ENCODE measurements around the gene OR52E4.

The OR52E4 gene

DNA sequence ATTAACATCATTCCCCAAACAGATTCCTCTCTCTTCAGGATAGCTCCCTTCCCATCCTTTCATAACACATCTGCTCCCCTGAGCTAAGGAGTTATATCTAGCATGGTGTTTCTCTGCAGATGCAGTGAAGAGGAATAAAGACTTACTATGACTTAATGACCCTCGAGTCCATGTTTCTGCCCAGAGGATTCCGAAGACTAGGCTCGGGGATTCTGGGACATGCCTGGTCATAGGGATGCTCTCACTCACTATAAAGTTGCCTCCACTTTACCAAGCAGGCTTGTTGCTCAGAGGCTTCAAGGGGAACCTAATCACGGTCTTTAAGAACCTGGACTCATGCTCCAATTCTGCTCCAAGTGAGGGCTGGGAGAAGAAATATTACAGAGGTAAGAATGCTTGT, at the start of gene OR52E4:
TSS of gene OR52E4 (plus strand) at position 301 of the 400 bp plus-strand sequence. CDS start 3,664 bp downstream, outside the sequence.
- no peak for DNase-seq

- DNase-seq, result no peak
These were observed 49.1 kb upstream of the OR52E4 start for GRCh38 chr11:5831196-5831829.

DNA sequence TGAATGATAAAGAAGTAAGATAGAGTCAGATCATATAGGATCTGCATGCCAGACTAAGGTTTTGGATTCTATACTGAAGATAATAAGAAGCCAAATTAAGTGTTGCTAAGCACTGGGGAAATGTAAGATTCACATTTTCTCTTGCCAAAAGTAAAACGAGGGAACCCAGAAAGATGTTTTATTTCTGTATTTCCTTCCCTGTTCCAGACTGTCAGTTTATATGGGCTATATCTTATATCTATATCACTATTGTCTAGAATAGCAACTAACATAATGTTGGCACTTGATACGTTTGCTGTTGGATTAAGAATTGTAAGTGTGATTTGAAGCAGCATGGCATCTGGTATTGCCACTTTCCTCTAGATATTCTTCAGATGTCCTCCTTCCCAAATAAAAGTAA, 47.0 kb upstream of the OR52E4 start:
- DNase-seq, result no peak

GRCh38 chr11:5837695-5838094, 42.7 kb upstream of the OR52E4 start:
- no peak for DNase-seq

DNA sequence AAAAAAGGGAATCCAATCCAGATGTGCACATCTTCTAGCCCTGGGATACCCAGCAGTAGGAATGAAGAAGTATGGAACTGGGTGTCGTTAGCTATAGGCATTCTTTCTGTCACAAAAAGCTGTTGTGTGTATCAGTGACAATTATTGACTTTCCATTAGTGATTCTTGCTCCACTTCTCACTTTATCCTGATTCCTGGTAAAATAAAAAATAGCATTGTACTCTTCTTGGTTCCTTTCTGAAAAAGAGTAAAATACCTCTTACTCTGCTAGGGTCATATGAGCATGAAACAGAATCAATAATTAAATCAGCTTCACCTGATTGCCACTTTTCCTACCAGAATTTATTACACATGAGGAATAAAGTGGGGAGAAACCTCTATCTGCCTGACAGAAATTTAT, 38.6 kb upstream of the OR52E4 start, which contains the start of gene OR52E6:
TSS of gene OR52E6 (minus strand) at position 101 of the 400 bp plus-strand sequence. CDS start at position 101, 0 bp downstream.
- no peak for DNase-seq

GRCh38 chr11:5846701-5847100, 33.7 kb upstream of the OR52E4 start:
- DNase-seq, result no peak

DNA sequence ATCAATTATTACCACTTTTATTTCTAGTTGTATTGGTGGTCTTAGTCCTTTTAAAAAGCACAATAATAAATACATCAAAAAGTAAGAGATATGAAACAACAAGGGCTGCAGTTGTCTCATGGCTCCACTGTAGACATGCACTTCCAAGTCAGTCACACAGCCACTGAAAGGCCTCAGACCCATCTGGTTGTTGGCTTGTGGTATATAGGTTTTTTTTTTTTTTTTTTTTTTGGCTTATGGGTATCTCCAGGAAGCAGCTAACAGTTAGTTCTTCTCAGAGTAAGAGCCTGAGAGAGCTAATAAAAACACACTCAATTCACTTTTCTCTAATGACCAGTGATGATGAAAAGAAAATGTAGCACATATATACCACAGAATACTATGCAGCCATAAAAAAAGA, 32.7 kb upstream of the OR52E4 start:
- DNase-seq, result no peak

DNA sequence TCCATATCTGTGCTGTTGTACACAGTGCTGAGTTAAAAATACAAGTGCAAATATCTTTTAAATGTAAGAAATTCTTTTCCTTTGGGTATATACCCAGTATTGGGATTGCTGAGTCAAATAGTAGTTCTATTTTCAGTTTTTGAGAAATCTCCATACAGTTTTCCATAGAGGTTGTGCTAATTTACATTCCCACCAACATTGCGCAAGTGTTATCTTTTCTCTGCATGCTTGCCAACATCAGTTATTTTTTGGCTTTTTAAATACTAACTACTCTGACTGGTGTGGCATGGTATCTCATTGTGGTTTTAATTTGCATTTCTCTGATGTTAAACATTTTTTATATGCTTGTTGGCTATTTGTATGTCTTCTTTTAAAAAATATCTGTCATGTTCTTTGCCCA, 29.4 kb upstream of the OR52E4 start:
- DNase-seq, result no peak

DNA sequence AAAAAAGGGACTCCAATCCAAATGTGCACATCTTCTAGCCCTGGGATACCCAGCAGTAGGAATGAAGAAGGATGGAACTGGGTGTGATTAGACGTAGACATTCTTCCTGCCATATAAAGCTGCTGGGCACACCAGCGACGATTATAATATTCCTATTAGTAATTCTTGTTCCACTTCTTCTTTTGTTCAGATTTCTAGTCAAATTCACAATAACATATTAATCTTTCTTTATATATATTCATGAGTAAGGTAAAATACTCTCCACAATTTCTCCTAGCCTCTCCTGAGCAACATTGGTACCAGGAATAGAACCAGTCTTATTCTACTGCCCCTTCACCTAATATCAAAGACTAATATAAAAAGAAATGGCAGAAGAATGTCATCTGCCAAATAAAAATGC, 22.8 kb upstream of the OR52E4 start, which contains the start of gene OR52E8:
TSS of gene OR52E8 (minus strand) at position 101 of the 400 bp plus-strand sequence. CDS start at position 101, 0 bp downstream.
- no peak for DNase-seq

DNA sequence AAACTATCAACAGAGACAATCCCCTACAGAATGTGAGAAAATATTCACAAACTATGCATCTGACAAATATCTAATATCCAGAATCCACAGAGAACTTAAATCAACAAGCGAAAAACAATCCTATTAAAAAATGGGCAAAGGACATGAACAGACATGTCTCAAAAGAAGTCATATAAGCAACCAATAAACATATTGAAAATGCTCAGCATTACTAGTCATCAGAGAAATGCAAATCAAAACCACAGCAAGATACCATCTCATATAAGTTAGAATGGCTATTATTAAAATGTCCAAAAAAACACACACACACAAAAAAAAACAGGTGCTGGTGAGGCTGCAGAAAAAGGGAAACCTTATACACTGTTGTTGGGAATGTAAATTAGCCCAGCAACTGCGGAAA, 14.6 kb upstream of the OR52E4 start:
- DNase-seq, result no peak

GRCh38 chr11:5878564-5878963, 1.9 kb upstream of the OR52E4 start:
- DNase-seq, result no peak

DNA sequence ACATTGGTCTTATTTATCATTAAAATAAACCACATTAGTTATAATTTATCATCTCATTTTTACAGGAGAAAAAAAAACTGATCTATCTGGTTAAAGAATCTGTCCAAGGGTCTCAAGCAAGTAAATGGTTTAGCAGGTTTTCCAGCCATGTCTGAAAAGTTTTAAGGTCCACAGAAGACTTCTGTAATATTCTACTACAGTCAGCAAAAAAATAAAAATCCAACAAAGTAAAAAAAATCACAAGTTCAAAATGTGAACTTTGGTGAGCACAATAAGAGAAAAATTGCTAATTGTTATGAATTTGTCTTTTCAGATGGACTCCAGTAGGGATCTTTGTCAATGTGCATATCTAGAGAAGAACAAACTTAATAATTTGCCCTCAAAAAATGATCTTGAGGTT, 1.3 kb downstream of the OR52E4 start:
- no peak for DNase-seq

- no peak for DNase-seq
These were observed 6.7 kb downstream of the OR52E4 start for GRCh38 chr11:5887172-5887571.

GRCh38 chr11:5887661-5888060, 7.2 kb downstream of the OR52E4 start:
- DNase-seq, result no peak

GRCh38 chr11:5891216-5891800, 10.9 kb downstream of the OR52E4 start:
- no peak for DNase-seq

GRCh38 chr11:5892908-5893307, 12.5 kb downstream of the OR52E4 start, which contains the start of gene OR52E5:
TSS of gene OR52E5 (plus strand) at chr11:5893208. CDS start at chr11:5900777, 7,569 bp downstream.
- DNase-seq, result no peak

DNA sequence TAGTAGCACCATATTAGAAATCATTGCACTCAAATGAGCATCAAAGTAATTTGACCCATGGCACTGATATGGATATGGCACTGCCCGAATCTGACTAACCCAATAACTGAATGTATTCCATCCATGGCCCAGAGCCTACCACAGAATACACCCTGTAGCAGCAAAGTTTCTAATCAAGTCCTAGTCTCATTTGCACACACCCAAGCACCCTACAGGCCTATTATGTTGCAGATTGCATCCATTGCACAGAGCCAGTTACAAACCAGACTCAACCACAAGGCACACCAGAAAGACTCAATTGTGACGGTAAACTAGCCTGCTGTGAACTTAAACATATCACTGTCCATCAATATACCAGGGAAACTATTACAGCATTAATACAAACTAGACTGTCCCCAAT, 19.1 kb downstream of the OR52E4 start:
- DNase-seq, result no peak

DNA sequence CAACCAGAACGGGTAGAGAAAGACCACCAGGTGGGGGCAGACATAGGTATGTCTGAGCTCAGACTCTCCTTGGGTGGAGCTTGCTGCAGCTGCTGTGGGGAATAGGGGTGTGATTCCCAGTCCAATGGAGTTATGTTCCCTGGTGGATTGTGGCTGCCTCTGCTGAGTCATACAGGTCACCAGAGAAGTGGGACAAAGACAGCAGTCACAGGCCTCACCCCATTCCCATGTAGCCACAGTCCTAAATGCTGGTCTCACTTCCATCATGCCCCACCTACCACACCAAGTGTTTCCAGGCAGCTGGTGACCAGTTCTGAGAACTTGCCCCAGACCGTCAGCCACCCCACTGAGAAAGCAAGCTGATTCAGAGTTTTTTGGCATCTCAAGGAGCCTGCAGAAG, 30.1 kb downstream of the OR52E4 start:
- no peak for DNase-seq

- no peak for DNase-seq
These were observed 42.5 kb downstream of the OR52E4 start for GRCh38 chr11:5922749-5923426.

DNA sequence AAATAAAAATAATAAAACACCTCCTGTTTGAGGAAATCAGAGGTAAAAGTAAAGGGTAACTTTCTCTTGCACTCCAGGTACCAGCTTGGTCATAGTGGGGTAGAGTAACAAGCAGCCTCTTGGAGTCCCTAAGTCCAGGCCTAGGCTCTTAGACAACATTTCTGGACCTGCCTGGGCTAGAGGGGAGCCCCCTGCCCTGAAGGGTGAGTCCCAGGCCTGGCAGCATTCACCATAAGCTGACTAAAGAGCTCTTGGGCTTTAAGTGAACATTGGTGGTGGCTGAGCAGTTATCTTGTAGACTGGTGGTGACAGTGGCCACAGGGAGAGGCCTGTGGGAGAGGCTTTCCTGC, 43.0 kb downstream of the OR52E4 start:
- no peak for DNase-seq

GRCh38 chr11:5923794-5924193, 43.4 kb downstream of the OR52E4 start:
- DNase-seq, result no peak

- no peak for DNase-seq
These were observed 47.8 kb downstream of the OR52E4 start for GRCh38 chr11:5928271-5928670.

GRCh38 chr11:5928811-5929210, 48.4 kb downstream of the OR52E4 start:
- DNase-seq, result no peak

Measured in NCI-H1694 (cell line).